ENCODE results near the gene ACADS.

DNA sequence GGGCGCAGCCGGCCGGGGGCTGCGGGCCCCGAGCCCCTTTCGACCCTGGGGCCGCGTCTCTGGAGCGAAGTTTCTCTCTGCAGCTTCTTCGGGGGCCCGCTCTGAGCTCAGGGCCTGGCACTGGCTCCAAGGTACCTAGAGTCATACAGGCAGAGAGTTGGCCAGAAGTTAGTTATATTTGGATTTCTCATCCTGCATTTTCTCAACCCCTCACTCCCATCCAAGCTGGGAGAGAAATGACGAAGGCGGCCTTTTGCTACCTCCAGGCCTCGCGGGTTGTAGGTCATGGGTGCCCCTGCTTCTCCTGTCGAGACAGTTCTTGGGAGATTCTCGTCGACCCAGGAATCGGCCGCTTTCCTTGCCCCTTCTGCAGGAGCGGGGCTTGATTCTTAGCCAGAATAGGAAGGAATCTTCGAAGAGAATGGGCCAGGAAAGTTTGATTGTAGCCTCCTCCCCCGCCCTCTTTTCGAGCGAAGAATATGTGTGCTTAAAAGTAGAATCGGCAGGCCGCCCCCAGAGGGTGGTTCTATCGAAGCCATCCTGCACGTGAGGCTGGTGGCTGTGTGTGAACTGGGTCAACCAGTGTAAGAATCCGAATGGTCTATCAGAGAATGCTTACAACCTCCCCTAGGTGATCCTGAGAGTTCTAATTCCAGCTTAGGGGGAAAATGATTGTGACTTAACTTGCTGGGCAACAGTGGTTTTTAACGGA, 37.9 kb upstream of the ACADS start:
- TF ChIP-seq, protein P1, sequence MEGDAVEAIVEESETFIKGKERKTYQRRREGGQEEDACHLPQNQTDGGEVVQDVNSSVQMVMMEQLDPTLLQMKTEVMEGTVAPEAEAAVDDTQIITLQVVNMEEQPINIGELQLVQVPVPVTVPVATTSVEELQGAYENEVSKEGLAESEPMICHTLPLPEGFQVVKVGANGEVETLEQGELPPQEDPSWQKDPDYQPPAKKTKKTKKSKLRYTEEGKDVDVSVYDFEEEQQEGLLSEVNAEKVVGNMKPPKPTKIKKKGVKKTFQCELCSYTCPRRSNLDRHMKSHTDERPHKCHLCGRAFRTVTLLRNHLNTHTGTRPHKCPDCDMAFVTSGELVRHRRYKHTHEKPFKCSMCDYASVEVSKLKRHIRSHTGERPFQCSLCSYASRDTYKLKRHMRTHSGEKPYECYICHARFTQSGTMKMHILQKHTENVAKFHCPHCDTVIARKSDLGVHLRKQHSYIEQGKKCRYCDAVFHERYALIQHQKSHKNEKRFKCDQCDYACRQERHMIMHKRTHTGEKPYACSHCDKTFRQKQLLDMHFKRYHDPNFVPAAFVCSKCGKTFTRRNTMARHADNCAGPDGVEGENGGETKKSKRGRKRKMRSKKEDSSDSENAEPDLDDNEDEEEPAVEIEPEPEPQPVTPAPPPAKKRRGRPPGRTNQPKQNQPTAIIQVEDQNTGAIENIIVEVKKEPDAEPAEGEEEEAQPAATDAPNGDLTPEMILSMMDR (IDR thresholded peaks at IDR 0.05) = no peak
- TF ChIP-seq, protein P2, sequence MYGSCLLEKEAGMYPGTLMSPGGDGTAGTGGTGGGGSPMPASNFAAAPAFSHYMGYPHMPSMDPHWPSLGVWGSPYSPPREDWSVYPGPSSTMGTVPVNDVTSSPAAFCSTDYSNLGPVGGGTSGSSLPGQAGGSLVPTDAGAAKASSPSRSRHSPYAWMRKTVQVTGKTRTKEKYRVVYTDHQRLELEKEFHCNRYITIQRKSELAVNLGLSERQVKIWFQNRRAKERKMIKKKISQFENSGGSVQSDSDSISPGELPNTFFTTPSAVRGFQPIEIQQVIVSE (CRISPR knock-in tag; IDR thresholded peaks at IDR 0.05; ENCODE audit: borderline replicate concordance) = no peak
- TF ChIP-seq, protein P3, sequence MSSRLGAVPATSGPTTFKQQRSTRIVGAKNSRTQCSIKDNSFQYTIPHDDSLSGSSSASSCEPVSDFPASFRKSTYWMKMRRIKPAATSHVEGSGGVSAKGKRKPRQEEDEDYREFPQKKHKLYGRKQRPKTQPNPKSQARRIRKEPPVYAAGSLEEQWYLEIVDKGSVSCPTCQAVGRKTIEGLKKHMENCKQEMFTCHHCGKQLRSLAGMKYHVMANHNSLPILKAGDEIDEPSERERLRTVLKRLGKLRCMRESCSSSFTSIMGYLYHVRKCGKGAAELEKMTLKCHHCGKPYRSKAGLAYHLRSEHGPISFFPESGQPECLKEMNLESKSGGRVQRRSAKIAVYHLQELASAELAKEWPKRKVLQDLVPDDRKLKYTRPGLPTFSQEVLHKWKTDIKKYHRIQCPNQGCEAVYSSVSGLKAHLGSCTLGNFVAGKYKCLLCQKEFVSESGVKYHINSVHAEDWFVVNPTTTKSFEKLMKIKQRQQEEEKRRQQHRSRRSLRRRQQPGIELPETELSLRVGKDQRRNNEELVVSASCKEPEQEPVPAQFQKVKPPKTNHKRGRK (CRISPR knock-in tag; IDR thresholded peaks at IDR 0.05; ENCODE audit: borderline replicate concordance) = no peak

Data from WTC11 (cell line).